H1 (cell line): Measurements from ENCODE around the gene HES7. TPM values are rescaled to one million over a fixed set of nuclear protein-coding genes. Genes with fewer than 3 reads are reported as not detected.
A peak's percentile ranks its signal among the peaks of the same experiment; 100 is the strongest.

Experiments used
- BACH1 ChIP-seq: IDR thresholded peaks from 2 replicates; pipeline ENCODE4 v1.6.1; 2012; ENCODE audit warnings: low read length, improper control_type of control experiment
- CTBP2 ChIP-seq: IDR thresholded peaks from 2 replicates; pipeline ENCODE4 v1.7.0; 2011; ENCODE audit warnings: borderline replicate concordance, mild to moderate bottlenecking, moderate library complexity, mixed read lengths, low read length; ENCODE audit not compliant: insufficient read depth, insufficient read length
- E2F6 ChIP-seq: IDR thresholded peaks from 2 replicates; pipeline ENCODE4 v1.6.1; 2012; ENCODE audit warnings: inconsistent platforms
- EGR1 ChIP-seq: IDR thresholded peaks from 2 replicates; pipeline ENCODE4 v1.6.1; 2011; ENCODE audit warnings: low read depth, low read length, borderline replicate concordance
- FOSL1 ChIP-seq: IDR thresholded peaks from 2 replicates; pipeline ENCODE4 v1.6.1; 2011; ENCODE audit warnings: mild to moderate bottlenecking, low read depth, low read length, moderate library complexity; ENCODE audit not compliant: insufficient read depth
- GABPA ChIP-seq: IDR thresholded peaks from 2 replicates; pipeline ENCODE4 v1.6.1; 2011; ENCODE audit warnings: mild to moderate bottlenecking, low read length, moderate library complexity, borderline replicate concordance; ENCODE audit not compliant: insufficient read depth
- HDAC2 ChIP-seq, 2 experiments: fragments of 300-600 bp in 1 of 2; sonication (generic) in 1 of 2; IDR thresholded peaks; 2 replicates each; pipeline ENCODE4 v1.6.1; 2011 to 2012; ENCODE audit warnings: low read depth in 2 of 2, low read length in 2 of 2, mild to moderate bottlenecking in 2 of 2, moderate library complexity in 2 of 2, borderline replicate concordance in 1 of 2, inconsistent platforms in 1 of 2
- JUN ChIP-seq: IDR thresholded peaks from 2 replicates; pipeline ENCODE4 v1.6.1; 2011; ENCODE audit warnings: low read depth, mild to moderate bottlenecking, improper control_type of control experiment, low read length
- MAX ChIP-seq: IDR thresholded peaks from 2 replicates; pipeline ENCODE4 v1.6.1; 2012; ENCODE audit warnings: inconsistent platforms
- NANOG ChIP-seq: IDR thresholded peaks from 2 replicates; pipeline ENCODE4 v1.6.1; 2011; ENCODE audit warnings: low read length, low read depth, mild to moderate bottlenecking, inconsistent platforms; ENCODE audit not compliant: insufficient read depth, poor library complexity, severe bottlenecking
- NRF1 ChIP-seq: IDR thresholded peaks from 2 replicates; pipeline ENCODE4 v1.6.1; 2011; ENCODE audit warnings: mild to moderate bottlenecking, low read depth, low read length, improper control_type of control experiment
- PHF8 ChIP-seq: fragments of 200-600 bp; sonication (generic); conservative IDR thresholded peaks from 2 replicates; pipeline ENCODE4 v1.7.1; 2012; ENCODE audit warnings: low read depth, mild to moderate bottlenecking, inconsistent platforms, low read length, moderate library complexity
- SAP30 ChIP-seq: fragments of 300-600 bp; sonication (generic); IDR thresholded peaks from 2 replicates; pipeline ENCODE4 v1.7.1; 2012; ENCODE audit warnings: low read length, moderate library complexity, mild to moderate bottlenecking, inconsistent platforms; ENCODE audit not compliant: insufficient read depth, insufficient replicate concordance
- SIN3A ChIP-seq, 2 experiments: IDR thresholded peaks in 1 of 2; conservative IDR thresholded peaks in 1 of 2; 2 replicates each; pipeline ENCODE4 v1.6.1; 2011 to 2012; ENCODE audit warnings: low read length in 2 of 2, improper control_type of control experiment in 1 of 2, low read depth in 1 of 2, mild to moderate bottlenecking in 1 of 2
- SP1 ChIP-seq: IDR thresholded peaks from 2 replicates; pipeline ENCODE4 v1.6.1; 2011; ENCODE audit warnings: low read depth, low read length
- SP2 ChIP-seq: IDR thresholded peaks from 2 replicates; pipeline ENCODE4 v1.6.1; 2012; ENCODE audit warnings: mild to moderate bottlenecking, low read length, inconsistent platforms
- SP4 ChIP-seq: IDR thresholded peaks from 2 replicates; pipeline ENCODE4 v1.6.1; 2012; ENCODE audit warnings: low read length, inconsistent platforms
- SUZ12 ChIP-seq: fragments of 200-600 bp; sonication (generic); IDR thresholded peaks from 2 replicates; pipeline ENCODE4 v1.6.1; 2012; ENCODE audit warnings: mild to moderate bottlenecking, inconsistent platforms, low read length, moderate library complexity, mixed read lengths
- TEAD4 ChIP-seq: IDR thresholded peaks from 2 replicates; pipeline ENCODE4 v1.6.1; 2012; ENCODE audit warnings: low read depth, low read length, inconsistent platforms, mixed read lengths
- YY1 ChIP-seq: IDR thresholded peaks from 2 replicates; pipeline ENCODE4 v1.6.1; 2011; ENCODE audit warnings: low read depth, mild to moderate bottlenecking, low read length
- polyA plus RNA-seq, 7 experiments: library from polyadenylated mRNA; depleted of rRNA in 3 of 7; stranded (reverse) in 5 of 7; unstranded in 2 of 7; fragments of >200 nt in 5 of 7; fragments of 200-250 nt in 2 of 7; gene quantifications; 1 replicate in 5 of 7; 2 replicates in 1 of 7; 4 replicates in 1 of 7; pipeline versions ENCODE4 v1.2.1 to v1.2.3, GENCODE V29; 2011 to 2013; ENCODE audit warnings: missing spikeins in 2 of 7, mixed read lengths in 2 of 7
- total RNA-seq: library from RNA; stranded (reverse); fragmentation: NEBNext Ultra II Directional; extraction: Animal tissue kit (Norgen Biotek cat#: 25700); gene quantifications from 2 replicates; pipeline ENCODE4 v1.2.1, GENCODE V29; 2021

Gene HES7
- total and polyA plus RNA-seq, 2 of the 8 experiments (the other 6 are each of a cell fraction or from before 2014, with no cell fraction given): 0.20 to 0.32 TPM

- no peak for TF ChIP-seq FOSL1
- TF ChIP-seq BACH1: no peak
- TF ChIP-seq SAP30: no peak
- TF ChIP-seq SP2: no peak
- peak; percentile 12 for TF ChIP-seq E2F6
- TF ChIP-seq CTBP2: peak; percentile 82
- TF ChIP-seq NRF1: no peak; the same call in 1 of the 2 replicates
- TF ChIP-seq EGR1: no peak
- TF ChIP-seq NANOG: no peak
- TF ChIP-seq SP1: no peak
- no peak for TF ChIP-seq TEAD4
- no peak for TF ChIP-seq HDAC2 (IDR thresholded peaks at IDR 0.05; ENCODE audit: borderline replicate concordance in 1 of 2, low read depth in 2 of 2, low read length in 2 of 2)
- peak; percentile 63 for TF ChIP-seq MAX
- TF ChIP-seq GABPA: peak; percentile 36; the same call in 1 of the 2 replicates
- no peak for TF ChIP-seq PHF8
- peak; percentile 87 for TF ChIP-seq YY1
- no peak for TF ChIP-seq JUN
- TF ChIP-seq SIN3A (conservative IDR thresholded peaks at IDR 0.05 in 1 of 2, IDR thresholded peaks at IDR 0.05 in 1 of 2; ENCODE audit: low read depth in 1 of 2, low read length in 2 of 2): 0 out of 4 replicates have a peak, but pooled peaks of 1 of the 2 experiments have one; percentile 12
- TF ChIP-seq SUZ12: no peak; the same call in 1 of the 2 replicates
- TF ChIP-seq SP4: 0 out of 2 replicates have a peak, but pooled peaks have one; percentile 27
Measured at GRCh38 chr17:8079291-8080207, 44.4 kb downstream of the HES7 start (continued).
